NCI-H2227 treated with DMSO at 0.1 percent for 48 hours (cell line): ENCODE results near the gene SCN10A.

Experiments
- DNase-seq: peaks from one replicate; lab custom pipeline; 2025; lab: John Stamatoyannopoulos, UW

SCN10A gene

DNA sequence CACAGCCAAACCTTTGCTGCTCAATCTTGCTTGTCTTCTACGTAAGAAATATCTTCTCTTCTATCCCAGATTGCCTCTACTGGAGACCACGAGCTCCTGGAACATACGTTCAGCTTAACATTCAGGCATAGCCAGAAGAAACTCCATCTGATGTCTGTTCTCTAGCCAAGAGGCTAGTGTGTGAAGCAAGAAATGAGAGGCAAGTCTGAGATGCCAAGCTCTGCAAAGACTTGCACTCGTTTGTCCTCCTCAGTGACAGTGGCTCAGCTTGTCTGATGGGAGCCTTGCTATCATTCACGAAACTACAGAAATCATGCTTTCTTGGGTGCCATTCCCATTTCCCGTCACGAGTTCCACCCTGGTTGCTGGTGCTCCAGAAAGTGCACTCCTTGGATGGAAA, at the start of gene SCN10A:
TSS of gene SCN10A (minus strand) at position 192 of the 400 bp plus-strand sequence. CDS start 22,207 bp downstream, outside the sequence.
- DNase-seq, result no peak

DNA sequence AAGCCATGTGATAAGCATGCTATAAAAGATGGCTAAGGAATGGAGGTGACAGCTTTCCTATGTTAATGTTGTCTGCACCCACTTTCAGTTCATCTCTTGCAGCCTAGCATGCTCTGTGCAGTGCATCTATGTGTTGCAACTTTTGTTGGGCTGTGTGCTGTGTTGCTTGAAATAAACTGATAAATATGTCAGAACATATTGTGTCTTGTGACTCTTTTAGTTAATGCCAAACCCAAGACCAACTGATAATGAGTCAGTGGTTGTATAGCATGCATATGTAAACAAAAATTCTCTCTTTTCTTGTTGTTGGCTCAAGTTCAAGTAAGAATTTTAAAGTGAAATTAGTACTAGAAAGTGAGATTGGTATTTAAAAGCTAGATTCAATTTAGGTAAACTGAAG, 37.0 kb upstream of the SCN10A start:
- DNase-seq, result no peak

DNA sequence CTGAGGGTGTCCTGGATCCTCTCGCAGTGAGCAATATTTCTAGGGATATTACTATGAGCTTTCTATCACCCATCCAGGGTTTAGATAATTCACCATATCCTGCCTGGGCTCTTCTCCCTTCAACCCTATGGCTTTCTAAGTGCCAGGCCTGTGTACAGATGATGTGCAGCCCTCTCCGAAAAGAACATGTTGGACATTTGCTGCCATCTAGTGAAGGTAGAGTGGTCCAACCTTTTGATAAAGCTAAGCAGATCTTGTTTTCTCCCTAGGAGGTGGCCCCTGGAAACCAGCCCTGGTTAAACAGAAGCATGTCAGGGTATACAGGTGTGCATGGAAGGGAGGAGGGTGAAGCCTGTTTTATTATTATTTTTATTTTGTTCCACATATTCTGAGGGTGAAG, 27.9 kb upstream of the SCN10A start:
- peak; percentile 8 for DNase-seq

DNA sequence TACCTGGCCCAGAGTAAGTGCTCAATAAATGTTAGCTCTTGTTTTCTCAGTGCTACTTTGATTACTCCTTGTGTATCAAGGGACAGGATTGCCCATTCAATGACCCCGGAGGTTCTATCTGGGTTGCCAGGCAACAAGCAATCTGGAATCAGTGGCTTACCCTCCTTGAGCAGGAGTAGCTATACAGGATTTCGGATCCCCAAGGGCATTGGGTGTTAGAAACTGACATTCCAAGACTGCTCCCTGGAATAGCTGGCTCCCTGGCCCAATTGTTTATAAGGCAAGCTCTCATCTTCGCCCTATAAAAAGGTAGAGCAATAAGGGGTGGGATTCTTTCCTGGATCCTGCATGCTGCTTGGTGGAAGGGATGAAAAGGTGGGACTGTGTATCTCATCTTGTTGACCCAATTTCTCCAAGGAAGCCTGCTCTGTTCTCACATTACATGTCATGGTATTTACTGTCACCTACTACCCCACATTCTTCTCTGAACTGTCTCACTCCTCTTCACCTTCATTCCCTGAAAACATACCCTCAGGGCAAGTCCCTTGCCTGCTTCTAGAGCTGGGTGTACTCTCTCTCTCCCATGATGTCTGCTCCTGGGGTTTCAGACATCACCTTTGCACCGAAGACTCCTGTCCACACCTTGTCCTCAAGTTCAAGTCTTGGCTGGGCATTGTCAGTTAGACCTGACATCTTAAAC, 26.4 kb upstream of the SCN10A start:
- no peak for DNase-seq

DNA sequence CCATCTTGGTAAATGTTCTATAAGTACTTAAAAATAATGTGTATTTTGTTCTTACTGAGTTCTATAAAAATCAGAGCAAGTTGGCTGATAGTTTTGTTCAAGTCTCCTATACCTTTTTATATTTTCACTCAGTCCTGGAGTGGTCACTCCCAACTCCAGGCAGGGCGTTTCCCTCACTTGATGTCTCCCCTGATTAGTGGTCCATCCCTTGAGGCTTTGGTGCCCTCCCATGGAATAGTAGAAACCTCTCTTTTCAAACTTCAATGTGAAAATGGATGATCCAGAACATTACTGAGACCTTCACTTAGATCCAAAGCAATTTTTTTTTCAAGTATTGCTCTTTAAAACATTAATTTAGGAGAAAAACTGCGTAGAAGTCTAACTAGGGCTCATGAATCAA, 25.0 kb upstream of the SCN10A start:
- DNase-seq, result no peak

DNA sequence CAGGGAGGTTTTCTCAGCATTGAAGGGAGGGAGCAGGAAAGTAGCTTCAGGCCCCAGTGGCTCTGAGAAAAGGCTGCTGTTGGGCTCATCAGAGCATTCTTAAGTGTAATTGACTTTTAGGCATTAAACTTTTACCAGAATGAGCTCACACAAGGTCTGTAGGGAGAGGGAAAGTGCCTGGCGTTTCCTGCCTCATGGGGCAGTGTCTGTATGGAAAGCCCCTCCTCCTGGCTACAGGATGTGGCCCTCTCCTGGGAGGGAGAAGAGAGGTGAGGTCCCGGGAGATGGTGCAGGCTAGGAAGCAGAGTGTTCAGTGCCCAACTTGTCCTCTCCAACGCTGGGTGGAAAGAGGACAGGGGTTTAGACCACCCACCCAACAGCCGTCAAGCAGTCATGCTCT, 21.3 kb upstream of the SCN10A start:
- no peak for DNase-seq

DNA sequence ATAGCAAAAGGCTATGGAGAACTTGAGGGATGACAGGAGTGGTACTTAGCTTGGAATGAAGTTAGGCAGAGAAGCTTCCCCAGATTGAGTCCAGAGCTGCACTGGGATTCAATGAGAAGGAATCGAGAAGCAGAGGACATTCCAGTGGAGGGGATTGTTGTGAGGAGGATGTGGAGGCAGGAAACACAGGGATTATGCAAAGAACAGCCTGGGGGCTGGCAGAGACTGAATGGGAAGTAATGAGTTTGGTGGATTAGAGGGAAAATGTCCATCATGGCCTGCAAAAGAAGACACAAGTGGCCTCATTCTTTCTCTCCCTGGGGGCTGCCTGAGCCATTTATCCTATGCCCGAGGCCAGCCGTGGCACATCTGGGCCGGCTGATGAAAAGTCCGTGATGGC, 20.5 kb upstream of the SCN10A start:
- no peak for DNase-seq

DNA sequence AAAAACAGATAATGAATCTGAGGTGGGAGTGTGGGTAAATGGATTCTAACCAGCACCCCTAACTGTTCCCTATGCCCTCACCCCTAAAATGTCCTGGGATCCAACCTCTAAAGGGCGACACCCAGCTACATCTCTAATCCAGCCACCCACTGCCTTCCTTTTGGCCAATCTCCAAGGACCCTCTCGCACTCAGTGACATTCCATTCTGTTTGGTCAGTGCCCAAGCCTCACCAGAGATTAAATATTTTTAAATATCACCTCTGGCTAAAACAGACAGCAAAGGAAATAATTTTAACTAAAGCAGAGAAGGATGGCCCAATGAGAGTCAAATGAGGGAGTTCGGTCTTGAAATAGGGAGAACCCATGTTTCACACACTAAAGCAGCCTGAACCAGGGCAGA, 19.9 kb upstream of the SCN10A start:
- DNase-seq, result no peak

DNA sequence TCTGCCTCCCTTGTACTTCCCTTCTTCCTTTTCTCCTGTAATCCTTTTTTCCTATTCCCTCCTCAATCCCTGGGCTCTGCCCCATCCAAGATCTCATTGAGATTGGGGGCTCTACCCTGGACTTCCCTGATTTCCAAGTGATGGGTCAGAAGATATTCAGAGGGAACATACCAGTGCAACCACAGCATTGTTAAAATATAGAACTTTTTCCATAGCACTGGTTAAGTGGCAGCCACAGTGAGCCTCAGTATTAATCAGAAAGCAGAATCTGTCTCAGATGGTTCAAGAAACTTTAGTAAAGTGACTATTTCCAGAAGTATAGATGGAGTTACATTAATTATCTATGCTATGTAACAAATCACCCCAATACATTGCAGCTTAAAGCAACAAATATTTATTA, 18.7 kb upstream of the SCN10A start:
- DNase-seq, result no peak

DNA sequence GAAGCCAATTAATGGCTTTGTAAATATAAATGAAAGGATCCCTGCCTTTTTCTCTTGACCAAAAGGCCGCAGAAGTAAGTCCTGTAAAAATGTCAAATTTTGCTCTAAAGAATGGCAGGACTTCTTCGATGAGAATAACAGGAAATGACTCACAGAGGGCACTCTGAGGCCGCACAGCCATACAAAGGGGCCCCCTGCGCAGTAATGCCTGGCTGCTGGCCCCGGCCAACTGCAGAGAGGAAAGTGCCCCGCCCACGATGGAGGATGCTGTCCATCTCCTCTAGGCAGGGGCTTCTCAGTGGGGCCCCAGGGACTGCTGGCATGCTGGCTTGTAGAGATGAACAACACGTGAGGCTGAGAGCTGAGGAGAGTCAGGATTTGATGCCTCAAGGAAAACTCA, 18.1 kb upstream of the SCN10A start:
- peak; percentile 60 for DNase-seq

DNA sequence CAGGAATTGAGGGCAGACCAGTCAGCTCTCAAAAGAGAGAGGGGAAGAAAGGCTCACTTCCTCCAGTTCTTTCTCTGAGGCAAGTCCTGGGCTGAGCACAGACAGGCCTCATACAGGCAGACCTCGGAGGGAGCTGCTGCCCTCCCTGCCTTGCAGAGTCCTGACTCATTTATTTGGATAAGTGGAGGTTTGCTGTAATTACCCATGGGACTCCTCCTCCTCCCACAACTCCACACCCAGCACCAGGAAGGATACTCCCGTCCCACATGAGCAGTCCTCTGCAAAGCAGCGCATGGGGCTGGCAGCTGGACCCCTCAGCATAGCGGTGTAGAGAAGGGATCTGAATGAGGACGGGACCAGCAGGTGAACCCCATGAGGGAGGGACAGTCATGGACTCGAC, 13.4 kb upstream of the SCN10A start:
- no peak for DNase-seq

DNA sequence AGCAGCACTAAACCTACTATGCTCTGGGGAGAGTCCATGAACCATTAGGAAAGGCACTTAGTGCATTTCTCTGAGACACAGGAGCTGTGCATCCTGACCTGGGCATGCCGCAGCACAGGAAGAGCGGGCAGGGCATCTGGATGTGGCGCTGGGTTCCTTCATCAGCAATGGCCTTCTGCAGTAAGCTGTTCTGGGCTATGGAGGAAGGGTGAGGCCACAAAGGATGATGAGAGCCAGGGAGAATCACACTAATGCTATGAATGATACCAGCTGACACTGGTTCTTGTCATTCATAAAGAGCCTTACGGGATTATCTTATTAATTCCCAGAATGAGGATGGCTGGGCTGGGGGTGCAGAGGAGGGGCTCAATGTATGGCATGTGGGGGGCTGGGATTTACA, 12.7 kb upstream of the SCN10A start:
- DNase-seq, result no peak

DNA sequence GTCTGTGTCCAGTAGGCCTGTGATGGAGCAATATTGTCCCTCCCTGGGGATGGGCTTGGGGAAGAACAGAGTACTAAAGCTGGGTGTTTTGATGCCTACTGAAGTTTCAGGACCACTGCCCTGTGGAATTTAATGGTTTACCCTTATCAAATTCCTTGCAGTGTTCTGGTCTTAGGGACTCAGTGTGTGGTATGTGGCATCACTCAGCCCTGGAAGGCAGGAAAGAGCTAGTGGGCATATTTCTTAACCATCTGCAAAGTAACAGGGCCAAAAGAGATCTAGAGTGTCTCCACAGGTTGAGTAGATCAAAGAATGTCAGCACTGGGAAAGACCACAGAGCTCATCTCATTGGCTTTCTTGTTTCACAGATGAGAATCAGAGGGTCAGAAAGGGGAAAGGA, 11.8 kb upstream of the SCN10A start:
- DNase-seq, result no peak

DNA sequence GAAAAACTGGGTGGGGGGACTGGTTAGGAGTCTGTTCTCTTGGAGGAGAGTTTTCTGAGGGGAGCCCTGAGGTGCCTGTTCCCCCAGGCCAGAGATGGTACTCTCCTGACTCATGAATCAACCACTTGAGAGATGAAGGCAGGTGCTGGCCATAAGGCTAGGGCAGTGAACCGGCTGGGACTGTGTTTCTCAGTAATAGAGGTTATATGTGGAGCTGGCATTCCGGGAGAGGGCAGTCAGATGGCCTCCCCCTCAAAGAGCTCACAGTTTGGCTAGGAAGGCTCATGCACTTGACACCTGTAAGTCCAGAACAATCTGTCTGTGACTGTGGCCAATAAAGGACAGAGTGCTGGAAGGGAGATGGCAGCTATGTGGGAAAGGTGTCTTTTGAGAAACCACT, 10.0 kb upstream of the SCN10A start:
- no peak for DNase-seq

DNA sequence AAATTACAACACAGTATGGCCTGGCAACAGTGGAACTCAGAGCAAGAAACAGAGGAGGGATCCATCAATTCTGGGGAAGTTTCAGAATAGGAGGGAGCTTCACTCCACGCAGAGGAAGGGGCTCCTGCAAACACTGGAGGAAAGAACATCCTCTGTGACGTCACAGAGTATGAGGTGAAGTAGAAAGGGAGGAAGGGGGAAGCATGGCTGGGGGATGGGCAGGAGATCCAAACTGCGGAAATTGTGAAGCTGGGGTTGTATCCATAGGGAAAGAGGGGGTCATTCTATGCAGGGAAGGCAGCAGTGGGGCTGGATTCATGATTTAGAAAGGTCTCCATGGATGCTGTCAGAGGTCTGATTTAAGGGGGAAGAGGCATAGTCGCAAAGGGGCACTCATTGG, 8.3 kb upstream of the SCN10A start:
- DNase-seq, result no peak

DNA sequence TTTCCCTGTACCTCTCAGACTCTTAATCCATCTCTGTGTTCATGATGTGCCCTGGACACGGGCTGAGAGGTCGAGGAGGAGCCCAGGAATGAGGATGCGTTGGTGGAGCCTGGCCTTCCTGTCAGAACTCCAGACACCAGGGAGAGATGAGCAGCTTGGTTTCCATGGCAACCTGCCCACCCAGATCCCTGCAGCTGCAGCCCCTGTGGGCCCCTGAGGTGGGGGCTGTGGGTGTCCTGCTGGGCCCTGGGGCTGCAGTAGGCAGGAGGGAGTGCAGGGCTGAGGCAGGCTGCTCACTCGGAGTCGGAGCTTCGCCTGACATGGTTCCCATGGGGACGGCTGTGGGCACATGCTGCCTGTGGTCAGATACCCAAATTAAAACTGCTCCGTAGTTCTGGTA, 7.7 kb upstream of the SCN10A start:
- no peak for DNase-seq

DNA sequence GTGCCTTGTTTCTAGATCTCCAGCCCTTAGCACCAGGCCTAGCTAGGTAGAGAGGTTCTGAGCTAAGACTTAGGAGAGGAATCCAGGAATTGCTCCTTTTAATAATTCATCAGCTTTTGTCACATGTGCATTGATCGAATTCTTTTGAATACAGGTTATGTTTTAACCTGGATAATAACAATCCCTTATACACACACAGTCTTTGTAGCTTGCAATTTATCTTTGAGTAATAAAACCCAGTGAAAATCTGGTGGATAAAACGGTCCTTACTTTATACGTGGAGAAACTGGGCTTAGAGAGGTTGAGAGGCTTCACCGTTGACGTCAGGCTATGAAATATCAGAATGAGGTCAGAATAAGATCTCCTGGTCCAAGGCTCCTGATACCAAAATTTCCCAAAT, 7.2 kb upstream of the SCN10A start:
- no peak for DNase-seq

DNA sequence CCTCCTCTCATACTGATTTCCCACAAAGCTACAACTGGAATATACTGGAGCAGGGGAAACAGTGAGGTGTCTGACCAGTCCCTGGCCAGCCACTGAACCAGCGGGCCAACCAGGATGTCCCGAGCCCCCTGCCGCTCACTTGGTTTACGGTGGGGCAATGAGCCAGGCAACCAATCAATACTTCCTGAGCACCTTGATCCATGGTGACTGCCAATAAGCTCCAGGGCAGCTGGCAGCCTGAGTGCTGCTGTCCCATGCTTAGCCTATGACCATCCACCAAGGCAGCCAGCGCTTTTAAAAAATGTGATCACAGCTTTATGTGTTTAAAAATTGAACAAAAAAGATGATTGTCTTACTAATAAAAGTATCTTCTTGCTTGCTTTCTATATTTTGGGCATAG, 4.2 kb downstream of the SCN10A start:
- no peak for DNase-seq

DNA sequence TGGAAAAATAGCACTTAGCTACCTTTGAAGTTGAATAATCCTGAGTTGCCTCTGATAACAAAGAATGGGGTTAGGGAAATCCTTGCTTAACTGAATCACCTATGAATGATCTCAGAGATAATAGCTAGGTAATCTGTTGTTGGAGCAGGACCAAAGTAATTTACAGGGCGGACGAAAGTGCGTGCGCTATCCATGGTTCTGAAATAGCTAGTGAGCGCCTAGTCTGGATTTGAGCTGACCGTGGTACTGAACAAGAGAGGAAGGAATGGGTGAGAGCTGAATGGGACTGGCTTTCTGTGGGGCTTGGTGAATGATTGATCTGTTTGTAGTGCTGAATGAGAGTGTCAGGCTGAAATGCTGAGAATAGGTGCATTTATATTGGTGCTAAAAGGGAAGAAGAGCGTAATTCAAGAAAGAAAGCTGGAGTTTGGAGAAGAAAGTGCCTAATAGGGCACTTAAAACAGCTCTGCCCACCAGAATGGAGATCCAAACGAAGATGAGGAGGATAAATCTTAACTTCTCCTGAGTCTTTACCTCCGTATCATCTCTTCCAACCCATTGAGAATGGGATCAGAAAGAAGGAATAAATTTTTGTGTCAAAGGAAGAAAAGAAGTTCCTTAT, 10.1 kb downstream of the SCN10A start:
- DNase-seq, result peak; percentile 10

DNA sequence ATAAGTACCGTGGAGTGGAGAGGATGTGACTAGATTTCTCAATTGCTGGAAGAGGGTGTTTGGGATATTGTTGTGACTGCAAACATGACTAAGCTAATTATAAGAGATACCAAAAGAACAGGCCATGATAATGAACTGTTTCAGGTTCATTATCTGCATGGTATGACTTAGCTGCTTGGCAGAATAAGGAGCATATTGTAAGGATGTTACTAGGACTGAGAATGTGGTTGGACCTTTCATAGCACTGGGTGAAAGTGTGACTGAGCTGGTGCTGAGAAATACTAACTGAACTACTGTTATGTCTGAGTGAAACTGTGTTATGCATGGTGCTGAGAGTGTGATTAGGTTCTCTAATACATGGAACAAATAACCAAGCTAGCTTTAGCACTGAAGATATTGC, 11.0 kb downstream of the SCN10A start:
- DNase-seq, result no peak

DNA sequence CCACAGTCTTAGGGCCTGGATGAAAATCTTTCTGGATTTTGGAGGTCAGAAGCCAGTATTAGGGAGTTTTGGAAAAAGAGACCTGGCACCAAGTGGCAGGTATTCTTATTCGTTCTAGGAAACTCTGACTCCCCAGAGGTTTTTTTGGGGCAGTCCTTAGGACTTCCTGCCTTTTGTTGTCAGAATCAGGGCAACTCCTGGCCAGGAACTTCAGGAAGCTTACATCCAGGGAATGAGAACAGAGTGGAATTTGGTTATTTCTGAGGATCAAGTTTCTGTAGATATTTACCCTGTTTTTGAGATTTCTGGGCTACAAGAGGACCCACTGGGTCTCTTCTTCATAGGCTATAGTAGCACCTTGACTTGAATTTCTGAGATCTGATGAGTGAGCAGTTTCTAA, 15.5 kb downstream of the SCN10A start:
- no peak for DNase-seq

DNA sequence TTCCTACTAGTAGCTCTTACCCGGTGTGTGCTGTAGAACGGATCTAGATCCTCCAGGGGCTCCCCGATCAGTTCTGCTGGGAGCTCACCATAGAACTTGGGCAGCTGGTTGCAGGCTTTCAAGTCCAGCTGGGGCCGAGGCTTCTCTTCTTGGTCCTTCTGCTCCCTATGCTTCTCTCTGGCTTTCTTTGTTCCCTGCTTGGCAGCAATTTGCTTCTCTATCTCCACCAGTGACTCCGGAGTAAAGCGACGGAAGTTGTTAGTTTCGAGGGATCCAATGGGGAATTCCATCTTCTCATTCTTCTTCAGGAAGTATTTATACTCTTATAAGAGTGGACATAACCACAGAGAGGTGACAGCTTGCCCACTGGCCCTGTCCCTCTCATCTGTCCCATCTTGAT, 22.3 kb downstream of the SCN10A start:
- DNase-seq, result no peak

DNA sequence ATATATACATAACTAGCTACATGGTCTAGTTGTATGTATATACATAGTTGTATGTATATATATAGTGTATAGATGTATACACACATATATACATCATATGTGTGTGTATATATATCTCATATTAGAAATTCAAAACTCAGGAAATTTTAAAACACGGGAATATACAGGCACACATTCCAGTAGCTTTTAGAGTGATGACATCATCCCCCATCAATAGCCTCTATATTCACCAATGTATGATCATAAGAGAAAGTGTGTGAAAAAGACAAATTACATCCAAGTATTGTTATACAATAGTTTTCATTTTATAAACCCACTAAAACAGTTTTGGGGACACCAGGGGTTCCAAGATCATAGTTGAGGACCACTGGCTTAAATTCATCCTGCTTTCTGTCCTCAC, 23.0 kb downstream of the SCN10A start:
- no peak for DNase-seq

DNA sequence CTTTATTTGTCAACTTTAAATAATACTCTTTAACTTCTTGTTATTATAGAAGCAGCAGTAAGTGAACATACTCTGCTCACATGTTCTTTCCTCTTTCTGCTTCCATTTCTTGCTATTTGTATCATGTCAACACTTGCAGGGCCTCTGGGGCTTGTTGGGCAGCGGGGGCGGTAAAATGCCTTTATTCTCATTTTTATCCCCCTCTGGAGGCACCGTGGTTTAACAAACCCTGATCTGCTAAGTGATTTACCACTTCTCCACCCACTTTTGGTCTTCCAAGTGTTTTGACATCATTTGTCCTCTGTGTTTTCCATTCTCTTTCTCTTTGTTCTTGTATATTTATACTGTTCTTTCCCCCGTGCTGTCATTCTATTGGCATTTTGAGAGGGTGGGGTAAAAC, 33.9 kb downstream of the SCN10A start:
- no peak for DNase-seq
